HEK293 (cell line): ENCODE results near the gene PTPRJ.

Experiments used
- CTCF ChIA-PET: fragments of 350-600 bp; formaldehyde crosslinking; extraction: SDS; loops from one replicate; lab custom pipeline; 2021; ENCODE audit warnings: antibody characterized with exemption; lab: Yijun Ruan, JAX
- POLR2A ChIA-PET: fragments of 300-600 bp; formaldehyde crosslinking; extraction: SDS; loops from one replicate; lab custom pipeline; 2020; ENCODE audit warnings: antibody characterized with exemption, inconsistent platforms; lab: Yijun Ruan, JAX
- H3K27ac ChIP-seq: fragments of 200-500 bp; sonication (Bioruptor generic); 2 replicates; pipeline ENCODE4 v1.5.1; 2014; ENCODE audit warnings: low read depth, low read length, control low read depth, inconsistent platforms; ENCODE audit errors: extremely low read depth
- H3K36me3 ChIP-seq, 2 experiments: fragments of 200-500 bp in 1 of 2; sonication (Bioruptor generic) in 1 of 2; 1 replicate in 1 of 2; 2 replicates in 1 of 2; pipeline ENCODE4 v1.5.1; 2014 to 2017; ENCODE audit warnings: inconsistent platforms in 2 of 2, low read length in 2 of 2; ENCODE audit not compliant: control insufficient read depth in 2 of 2, insufficient read depth in 1 of 2
- H3K4me1 ChIP-seq: fragments of 200-500 bp; sonication (Bioruptor generic); 2 replicates; pipeline ENCODE4 v1.5.1; 2014; ENCODE audit warnings: mild to moderate bottlenecking, low read length, inconsistent platforms; ENCODE audit not compliant: control insufficient read depth, insufficient read depth
- H3K4me3 ChIP-seq: 2 replicates; pipeline ENCODE4 v1.5.1; 2011; ENCODE audit warnings: low read depth, mild to moderate bottlenecking, control low read depth, low read length, moderate library complexity
- H3K9me3 ChIP-seq: fragments of 200-500 bp; sonication (Bioruptor generic); 2 replicates; pipeline ENCODE4 v1.5.1; 2014; ENCODE audit warnings: low read depth, low read length, inconsistent platforms; ENCODE audit not compliant: control insufficient read depth, insufficient read depth
- BCL6B ChIP-seq: fragments of 450-650 bp; formaldehyde crosslinking; IDR thresholded peaks from 2 replicates; pipeline ENCODE4 v1.5.1; 2017; ENCODE audit warnings: missing biosample characterization, missing genetic modification characterization
- GFI1B ChIP-seq: fragments of 450-650 bp; formaldehyde crosslinking; IDR thresholded peaks from 2 replicates; pipeline ENCODE4 v1.5.1; 2016; ENCODE audit warnings: missing biosample characterization, missing genetic modification characterization
- HOXD13 ChIP-seq: sonication (generic); formaldehyde crosslinking; IDR thresholded peaks from 2 replicates; pipeline ENCODE4 v1.8.0; 2022; ENCODE audit warnings: missing genetic modification reagents, borderline replicate concordance
- KLF8 ChIP-seq: fragments of 450-650 bp; formaldehyde crosslinking; IDR thresholded peaks from 2 replicates; pipeline ENCODE4 v1.5.1; 2016; ENCODE audit warnings: missing biosample characterization, missing genetic modification characterization
- KLF9 ChIP-seq: fragments of 450-650 bp; formaldehyde crosslinking; IDR thresholded peaks from 2 replicates; pipeline ENCODE4 v1.5.1; 2016; ENCODE audit warnings: missing biosample characterization, missing genetic modification characterization, low read depth
- PATZ1 ChIP-seq: fragments of 450-650 bp; formaldehyde crosslinking; IDR thresholded peaks from 2 replicates; pipeline ENCODE4 v1.5.1; 2016; ENCODE audit warnings: missing biosample characterization, missing genetic modification characterization
- SCRT1 ChIP-seq: fragments of 450-650 bp; formaldehyde crosslinking; IDR thresholded peaks from 2 replicates; pipeline ENCODE4 v1.5.1; 2016; ENCODE audit warnings: missing biosample characterization, missing genetic modification characterization, borderline replicate concordance
- SP2 ChIP-seq: fragments of 450-650 bp; formaldehyde crosslinking; IDR thresholded peaks from 2 replicates; pipeline ENCODE4 v1.5.1; 2016; ENCODE audit warnings: missing biosample characterization, missing genetic modification characterization
- TCF7L2 ChIP-seq: IDR thresholded peaks from 2 replicates; pipeline ENCODE4 v1.6.1; 2011; ENCODE audit warnings: low read depth, mild to moderate bottlenecking, inconsistent platforms, low read length, moderate library complexity, borderline replicate concordance
- YY2 ChIP-seq: fragments of 450-650 bp; formaldehyde crosslinking; IDR thresholded peaks from 2 replicates; pipeline ENCODE4 v1.5.1; 2016; ENCODE audit warnings: missing biosample characterization, missing genetic modification characterization
- ZBTB1 ChIP-seq: fragments of 450-650 bp; formaldehyde crosslinking; IDR thresholded peaks from 2 replicates; pipeline ENCODE4 v1.5.1; 2016; ENCODE audit warnings: missing biosample characterization, missing genetic modification characterization
- ZEB2 ChIP-seq: fragments of 450-650 bp; formaldehyde crosslinking; IDR thresholded peaks from 2 replicates; pipeline ENCODE4 v1.5.1; 2016; ENCODE audit warnings: missing biosample characterization, missing genetic modification characterization
- ZFP69B ChIP-seq: fragments of 450-650 bp; formaldehyde crosslinking; IDR thresholded peaks from 2 replicates; pipeline ENCODE4 v1.5.1; 2016; ENCODE audit warnings: missing biosample characterization, missing genetic modification characterization
- ZNF138 ChIP-seq: fragments of 450-650 bp; formaldehyde crosslinking; IDR thresholded peaks from 2 replicates; pipeline ENCODE4 v1.5.1; 2016; ENCODE audit warnings: missing biosample characterization, missing genetic modification characterization, borderline replicate concordance
- ZNF19 ChIP-seq: fragments of 450-650 bp; formaldehyde crosslinking; IDR thresholded peaks from 2 replicates; pipeline ENCODE4; 2016; ENCODE audit warnings: missing biosample characterization, missing genetic modification characterization, low read depth
- ZNF354C ChIP-seq: fragments of 450-650 bp; formaldehyde crosslinking; IDR thresholded peaks from 2 replicates; pipeline ENCODE4 v1.5.1; 2016; ENCODE audit warnings: missing biosample characterization, missing genetic modification characterization, low read depth, borderline replicate concordance
- ZNF433 ChIP-seq: fragments of 450-650 bp; formaldehyde crosslinking; IDR thresholded peaks from 2 replicates; pipeline ENCODE4 v1.5.1; 2016; ENCODE audit warnings: missing biosample characterization, missing genetic modification characterization, low read depth
- ZNF530 ChIP-seq: fragments of 450-650 bp; formaldehyde crosslinking; IDR thresholded peaks from 2 replicates; pipeline ENCODE4 v1.5.1; 2016; ENCODE audit warnings: low read depth, missing biosample characterization, missing genetic modification characterization
- ZNF701 ChIP-seq: fragments of 450-650 bp; formaldehyde crosslinking; IDR thresholded peaks from 2 replicates; pipeline ENCODE4 v1.5.1; 2016; ENCODE audit warnings: missing biosample characterization, missing genetic modification characterization
- ZNF777 ChIP-seq: fragments of 450-650 bp; formaldehyde crosslinking; IDR thresholded peaks from 2 replicates; pipeline ENCODE4 v1.5.1; 2017; ENCODE audit warnings: missing biosample characterization, missing genetic modification characterization, borderline replicate concordance
- ZNF785 ChIP-seq: fragments of 450-650 bp; formaldehyde crosslinking; IDR thresholded peaks from 2 replicates; pipeline ENCODE4 v1.5.1; 2016; ENCODE audit warnings: missing biosample characterization, missing genetic modification characterization
- TF ChIP-seq, protein P1 (sequence below): fragments of 450-650 bp; formaldehyde crosslinking; IDR thresholded peaks from 2 replicates; pipeline ENCODE4 v1.5.0; 2017; ENCODE audit warnings: missing biosample characterization, missing genetic modification characterization, borderline replicate concordance
- TF ChIP-seq, protein P2 (sequence below): fragments of 450-650 bp; formaldehyde crosslinking; IDR thresholded peaks from 2 replicates; pipeline ENCODE4 v1.5.1; 2016; ENCODE audit warnings: missing biosample characterization, missing genetic modification characterization
- TF ChIP-seq, protein P3 (sequence below): fragments of 450-650 bp; formaldehyde crosslinking; IDR thresholded peaks from 2 replicates; pipeline ENCODE4 v1.5.1; 2017; ENCODE audit warnings: missing biosample characterization, missing genetic modification characterization
- TF ChIP-seq, protein P4 (sequence below): fragments of 450-650 bp; formaldehyde crosslinking; IDR thresholded peaks from 2 replicates; pipeline ENCODE4 v1.5.1; 2017; ENCODE audit warnings: missing biosample characterization, missing genetic modification characterization

Gene PTPRJ

DNA sequence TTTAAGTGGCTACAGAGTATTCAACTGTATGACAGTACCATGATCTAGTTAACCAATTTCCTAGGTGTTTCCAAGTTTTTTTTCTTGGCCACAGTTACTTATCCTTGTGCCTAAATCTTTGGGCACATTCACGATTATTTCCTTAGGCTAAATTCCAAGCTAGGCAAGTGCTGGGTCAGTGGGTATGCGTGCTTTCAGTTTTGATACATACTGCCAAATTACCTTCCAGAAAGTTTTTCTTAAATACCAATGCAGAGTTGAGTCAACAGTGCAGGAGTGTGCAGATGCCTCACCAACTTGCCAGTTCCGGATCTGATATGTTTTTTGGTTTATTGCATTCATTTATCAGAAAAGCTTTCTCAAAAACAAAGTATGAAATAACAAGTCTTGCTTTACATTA, 168.4 kb downstream of the PTPRJ start (continued):
- no peak for TF ChIP-seq PATZ1 (tag by site-specific recombination)
- no peak for TF ChIP-seq ZNF138 (tag by site-specific recombination)
- no peak for TF ChIP-seq TCF7L2
- no peak for TF ChIP-seq GFI1B (tag by site-specific recombination)
- TF ChIP-seq ZNF777 (tag by site-specific recombination) = no peak
- no peak for TF ChIP-seq KLF9 (tag by site-specific recombination)

DNA sequence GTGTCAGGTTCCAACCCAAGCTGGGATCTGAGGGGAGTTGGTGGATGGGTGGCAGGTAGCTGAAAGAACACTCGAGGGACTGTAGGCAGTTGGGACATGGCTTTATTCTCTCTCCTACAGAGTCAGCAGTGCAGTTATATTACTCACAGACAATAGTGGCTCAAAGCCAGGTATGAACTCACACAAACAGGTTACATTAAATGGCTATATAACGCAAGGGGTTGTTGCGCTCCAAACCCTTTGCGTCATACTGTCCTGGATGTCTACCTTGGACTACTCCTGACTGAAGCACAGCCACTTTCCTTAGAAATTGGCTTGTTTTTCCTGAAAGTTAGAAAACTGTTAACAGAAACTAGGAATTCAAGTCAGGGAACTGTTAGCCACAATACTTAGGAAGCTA, 169.9 kb downstream of the PTPRJ start:
- Histone ChIP-seq H3K27ac (no peak overlapping the region), H3K36me3 (peaks cover 0 to 50% of the 10 kb centered on the region in 2 experiments; a peak in 1 of 3 replicates), H3K9me3 (no peaks in the 10 kb centered on the region), H3K4me3 (no peak overlapping the region), H3K4me1 (no peaks in the 10 kb centered on the region)
- ChIA-PET CTCF (interaction anchor here (0.6 kb wide), 1 partner anchor 161 kb away, joined by 3 read pairs; no protein-coding TSS in a partner anchor), POLR2A (no interaction called here)
- no peak for TF ChIP-seq ZNF433 (tag by site-specific recombination)
- TF ChIP-seq SP2 (tag by site-specific recombination) = no peak
- TF ChIP-seq, protein P1, sequence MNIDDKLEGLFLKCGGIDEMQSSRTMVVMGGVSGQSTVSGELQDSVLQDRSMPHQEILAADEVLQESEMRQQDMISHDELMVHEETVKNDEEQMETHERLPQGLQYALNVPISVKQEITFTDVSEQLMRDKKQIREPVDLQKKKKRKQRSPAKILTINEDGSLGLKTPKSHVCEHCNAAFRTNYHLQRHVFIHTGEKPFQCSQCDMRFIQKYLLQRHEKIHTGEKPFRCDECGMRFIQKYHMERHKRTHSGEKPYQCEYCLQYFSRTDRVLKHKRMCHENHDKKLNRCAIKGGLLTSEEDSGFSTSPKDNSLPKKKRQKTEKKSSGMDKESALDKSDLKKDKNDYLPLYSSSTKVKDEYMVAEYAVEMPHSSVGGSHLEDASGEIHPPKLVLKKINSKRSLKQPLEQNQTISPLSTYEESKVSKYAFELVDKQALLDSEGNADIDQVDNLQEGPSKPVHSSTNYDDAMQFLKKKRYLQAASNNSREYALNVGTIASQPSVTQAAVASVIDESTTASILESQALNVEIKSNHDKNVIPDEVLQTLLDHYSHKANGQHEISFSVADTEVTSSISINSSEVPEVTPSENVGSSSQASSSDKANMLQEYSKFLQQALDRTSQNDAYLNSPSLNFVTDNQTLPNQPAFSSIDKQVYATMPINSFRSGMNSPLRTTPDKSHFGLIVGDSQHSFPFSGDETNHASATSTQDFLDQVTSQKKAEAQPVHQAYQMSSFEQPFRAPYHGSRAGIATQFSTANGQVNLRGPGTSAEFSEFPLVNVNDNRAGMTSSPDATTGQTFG (tag by site-specific recombination) = no peak

- CTCF ChIA-PET = interaction anchor here (1.4 kb wide), 1 partner anchor 18 kb away, joined by 3 read pairs; no protein-coding TSS in a partner anchor
- TF ChIP-seq YY2 (tag by site-specific recombination) (no peak), ZFP69B (no peak), ZEB2 (tag by site-specific recombination) (no peak), ZNF354C (no peak), KLF8 (tag by site-specific recombination) (no peak), ZBTB1 (tag by site-specific recombination) (no peak), ZNF19 (tag by site-specific recombination) (no peak), SCRT1 (tag by site-specific recombination) (no peak), BCL6B (tag by site-specific recombination) (no peak), HOXD13 (CRISPR knock-in tag) (no peak), ZNF785 (tag by site-specific recombination) (no peak), ZNF701 (tag by site-specific recombination) (no peak), ZNF530 (tag by site-specific recombination) (no peak)
- TF ChIP-seq, protein P2, sequence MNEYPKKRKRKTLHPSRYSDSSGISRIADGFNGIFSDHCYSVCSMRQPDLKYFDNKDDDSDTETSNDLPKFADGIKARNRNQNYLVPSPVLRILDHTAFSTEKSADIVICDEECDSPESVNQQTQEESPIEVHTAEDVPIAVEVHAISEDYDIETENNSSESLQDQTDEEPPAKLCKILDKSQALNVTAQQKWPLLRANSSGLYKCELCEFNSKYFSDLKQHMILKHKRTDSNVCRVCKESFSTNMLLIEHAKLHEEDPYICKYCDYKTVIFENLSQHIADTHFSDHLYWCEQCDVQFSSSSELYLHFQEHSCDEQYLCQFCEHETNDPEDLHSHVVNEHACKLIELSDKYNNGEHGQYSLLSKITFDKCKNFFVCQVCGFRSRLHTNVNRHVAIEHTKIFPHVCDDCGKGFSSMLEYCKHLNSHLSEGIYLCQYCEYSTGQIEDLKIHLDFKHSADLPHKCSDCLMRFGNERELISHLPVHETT = no peak
- TF ChIP-seq, protein P3, sequence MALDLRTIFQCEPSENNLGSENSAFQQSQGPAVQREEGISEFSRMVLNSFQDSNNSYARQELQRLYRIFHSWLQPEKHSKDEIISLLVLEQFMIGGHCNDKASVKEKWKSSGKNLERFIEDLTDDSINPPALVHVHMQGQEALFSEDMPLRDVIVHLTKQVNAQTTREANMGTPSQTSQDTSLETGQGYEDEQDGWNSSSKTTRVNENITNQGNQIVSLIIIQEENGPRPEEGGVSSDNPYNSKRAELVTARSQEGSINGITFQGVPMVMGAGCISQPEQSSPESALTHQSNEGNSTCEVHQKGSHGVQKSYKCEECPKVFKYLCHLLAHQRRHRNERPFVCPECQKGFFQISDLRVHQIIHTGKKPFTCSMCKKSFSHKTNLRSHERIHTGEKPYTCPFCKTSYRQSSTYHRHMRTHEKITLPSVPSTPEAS = no peak
- TF ChIP-seq, protein P4, sequence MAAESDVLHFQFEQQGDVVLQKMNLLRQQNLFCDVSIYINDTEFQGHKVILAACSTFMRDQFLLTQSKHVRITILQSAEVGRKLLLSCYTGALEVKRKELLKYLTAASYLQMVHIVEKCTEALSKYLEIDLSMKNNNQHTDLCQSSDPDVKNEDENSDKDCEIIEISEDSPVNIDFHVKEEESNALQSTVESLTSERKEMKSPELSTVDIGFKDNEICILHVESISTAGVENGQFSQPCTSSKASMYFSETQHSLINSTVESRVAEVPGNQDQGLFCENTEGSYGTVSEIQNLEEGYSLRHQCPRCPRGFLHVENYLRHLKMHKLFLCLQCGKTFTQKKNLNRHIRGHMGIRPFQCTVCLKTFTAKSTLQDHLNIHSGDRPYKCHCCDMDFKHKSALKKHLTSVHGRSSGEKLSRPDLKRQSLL = no peak
Measured at GRCh38 chr11:48154151-48154550, 173.8 kb downstream of the PTPRJ start.

More at GRCh38 chr11:48154151-48154550, 173.8 kb downstream of the PTPRJ start:
- POLR2A ChIA-PET = no interaction called here
- H3K36me3 ChIP-seq = peaks cover 0 to 49% of the 10 kb centered on the region in 2 experiments; a peak in 1 of 3 replicates
- no peaks in the 10 kb centered on the region for H3K4me1 ChIP-seq
- no peak overlapping the region for H3K4me3 ChIP-seq
- no peak overlapping the region for H3K27ac ChIP-seq
- H3K9me3 ChIP-seq = no peaks in the 10 kb centered on the region
